Inflammatory macrophage (primary cell): ENCODE results near the gene TAF8.

Experiments used
- DNase-seq, 2 donors: peaks; one replicate each; pipeline ENCODE4 v3.0.0-alpha.2; 2020 to 2022

TAF8 gene

DNA sequence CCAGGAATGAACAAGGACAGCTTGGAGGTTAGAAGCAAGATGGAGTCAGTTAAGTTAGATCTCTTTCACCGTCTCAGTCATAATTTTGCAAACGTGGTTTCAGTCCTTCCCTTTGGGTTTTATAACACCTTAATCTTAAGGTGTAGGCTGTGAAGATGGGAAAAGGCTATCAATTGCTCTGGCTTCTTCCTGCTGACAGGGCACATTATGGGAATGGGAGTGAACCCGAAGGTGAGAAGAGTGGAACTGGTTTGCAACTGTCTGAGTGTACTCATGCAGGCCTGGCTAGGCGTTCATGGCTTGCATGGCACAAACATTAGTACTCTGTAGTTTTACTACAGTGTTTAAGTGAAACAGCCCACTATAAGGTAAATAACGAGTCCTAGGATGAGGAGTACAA lies 9.4 kb downstream of the TAF8 start:
- DNase-seq = no peak

GRCh38 chr6:42066156-42066675 lies 15.9 kb downstream of the TAF8 start:
- DNase-seq = no peak

- DNase-seq = no peak
Observed at GRCh38 chr6:42068173-42068572, 17.8 kb downstream of the TAF8 start.

DNA sequence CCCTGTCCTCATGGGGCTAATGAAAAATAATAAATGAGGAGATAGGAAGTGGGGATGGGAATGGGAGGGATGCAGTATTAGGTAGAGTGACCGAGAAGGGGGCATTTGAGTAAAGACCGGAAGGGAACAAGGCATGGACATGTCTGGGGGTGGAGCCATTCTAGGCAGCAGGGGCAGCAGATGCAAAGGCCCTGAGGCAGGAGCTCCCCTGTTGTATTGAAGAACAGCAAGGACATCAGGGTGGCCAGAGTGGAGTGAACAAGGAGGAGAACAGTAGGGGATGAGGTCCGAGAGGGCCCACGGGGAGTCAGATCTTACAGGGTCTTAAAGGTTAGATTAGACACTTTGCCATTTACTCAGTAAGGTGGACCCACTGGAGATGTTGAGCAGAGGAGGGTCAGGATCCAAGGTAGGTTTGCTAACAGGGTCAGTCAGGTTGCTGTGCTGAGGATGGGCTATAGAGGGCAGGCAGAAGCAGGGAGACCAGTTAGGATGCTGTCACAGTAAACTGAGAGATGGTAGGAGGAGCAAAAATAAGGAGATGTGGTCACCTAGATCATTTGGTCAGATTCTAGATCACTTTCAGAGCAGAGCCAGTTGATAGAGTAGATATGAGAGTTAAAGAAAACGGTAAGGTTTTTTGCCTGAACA lies 18.7 kb downstream of the TAF8 start:
- no peak for DNase-seq

GRCh38 chr6:42071881-42072583 lies 21.7 kb downstream of the TAF8 start:
- no peak for DNase-seq

DNA sequence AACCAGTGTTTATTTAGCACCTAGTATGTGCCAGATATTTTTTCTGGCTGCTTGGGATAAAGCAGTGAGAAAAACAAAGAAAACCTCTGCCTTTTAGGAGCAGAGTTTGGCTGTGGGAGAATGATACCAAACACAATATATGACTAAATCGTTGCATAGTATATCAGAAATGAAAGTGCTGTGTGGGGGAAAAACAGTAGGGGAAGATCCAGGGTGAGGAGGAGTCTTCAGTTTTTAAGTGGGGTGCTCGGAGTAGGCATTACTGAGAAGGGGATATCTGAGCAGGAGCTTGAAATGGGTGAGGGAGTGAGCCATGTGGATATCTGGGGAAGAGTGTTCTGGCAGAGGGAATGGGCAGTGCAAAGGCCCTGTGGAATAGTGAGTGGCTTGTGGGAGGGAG lies 23.0 kb downstream of the TAF8 start:
- DNase-seq = no peak

DNA sequence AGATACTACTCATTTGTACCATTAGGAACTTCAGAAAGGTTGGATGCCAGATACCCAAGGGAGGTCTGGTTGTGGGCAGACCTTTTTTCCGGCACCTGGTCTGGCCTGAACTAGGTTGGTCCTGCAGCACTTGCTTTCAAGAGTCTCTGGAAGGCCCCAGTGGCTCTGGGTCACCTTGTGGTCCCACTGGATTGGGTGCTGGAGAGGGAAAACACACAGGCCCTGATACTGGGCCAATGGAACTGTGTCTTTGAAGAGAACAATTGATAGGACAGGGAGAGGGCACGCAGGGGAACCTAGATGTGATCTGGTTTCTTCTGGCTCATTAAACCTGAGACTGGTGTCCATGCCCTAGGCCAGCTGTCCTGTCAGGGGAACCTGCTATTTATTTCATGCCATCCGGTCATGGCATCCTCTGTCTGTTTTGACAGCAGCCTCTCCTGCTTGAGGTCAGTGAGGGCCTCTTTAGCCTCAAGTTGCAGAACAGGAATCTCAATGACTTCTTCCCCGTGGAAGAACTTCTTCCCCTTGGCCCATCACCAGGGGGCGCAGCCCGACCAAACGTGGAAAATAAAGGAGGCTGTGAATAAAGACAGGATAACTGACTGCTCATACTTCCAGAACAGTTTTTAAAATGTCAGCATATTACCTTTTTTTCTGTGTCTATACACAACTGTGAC lies 25.0 kb downstream of the TAF8 start:
- peak; percentile 62 to 72 for DNase-seq

GRCh38 chr6:42078386-42078785 lies 28.1 kb downstream of the TAF8 start:
- no peak for DNase-seq

GRCh38 chr6:42079941-42080464 lies 29.7 kb downstream of the TAF8 start:
- DNase-seq = no peak

GRCh38 chr6:42083530-42083929 lies 33.2 kb downstream of the TAF8 start:
- no peak for DNase-seq

DNA sequence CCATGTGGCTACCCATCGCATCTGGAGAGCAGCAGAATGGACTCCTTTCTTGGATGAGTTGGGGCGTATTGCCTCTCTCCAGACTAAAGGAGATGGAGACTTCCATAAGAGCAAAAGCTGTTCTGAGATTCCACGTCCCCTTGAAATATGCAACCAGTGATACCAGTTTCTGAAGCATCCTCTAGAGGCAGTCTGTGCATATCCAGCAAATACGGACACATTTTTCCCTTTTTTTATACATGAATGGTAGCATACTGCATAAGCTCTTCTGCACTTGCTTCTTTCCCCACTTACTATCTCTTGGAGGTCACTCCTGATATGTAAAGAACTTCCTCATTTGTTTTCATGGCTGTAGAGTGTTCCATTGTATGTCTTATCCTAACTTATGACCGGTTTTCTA lies 34.6 kb downstream of the TAF8 start:
- DNase-seq = no peak

DNA sequence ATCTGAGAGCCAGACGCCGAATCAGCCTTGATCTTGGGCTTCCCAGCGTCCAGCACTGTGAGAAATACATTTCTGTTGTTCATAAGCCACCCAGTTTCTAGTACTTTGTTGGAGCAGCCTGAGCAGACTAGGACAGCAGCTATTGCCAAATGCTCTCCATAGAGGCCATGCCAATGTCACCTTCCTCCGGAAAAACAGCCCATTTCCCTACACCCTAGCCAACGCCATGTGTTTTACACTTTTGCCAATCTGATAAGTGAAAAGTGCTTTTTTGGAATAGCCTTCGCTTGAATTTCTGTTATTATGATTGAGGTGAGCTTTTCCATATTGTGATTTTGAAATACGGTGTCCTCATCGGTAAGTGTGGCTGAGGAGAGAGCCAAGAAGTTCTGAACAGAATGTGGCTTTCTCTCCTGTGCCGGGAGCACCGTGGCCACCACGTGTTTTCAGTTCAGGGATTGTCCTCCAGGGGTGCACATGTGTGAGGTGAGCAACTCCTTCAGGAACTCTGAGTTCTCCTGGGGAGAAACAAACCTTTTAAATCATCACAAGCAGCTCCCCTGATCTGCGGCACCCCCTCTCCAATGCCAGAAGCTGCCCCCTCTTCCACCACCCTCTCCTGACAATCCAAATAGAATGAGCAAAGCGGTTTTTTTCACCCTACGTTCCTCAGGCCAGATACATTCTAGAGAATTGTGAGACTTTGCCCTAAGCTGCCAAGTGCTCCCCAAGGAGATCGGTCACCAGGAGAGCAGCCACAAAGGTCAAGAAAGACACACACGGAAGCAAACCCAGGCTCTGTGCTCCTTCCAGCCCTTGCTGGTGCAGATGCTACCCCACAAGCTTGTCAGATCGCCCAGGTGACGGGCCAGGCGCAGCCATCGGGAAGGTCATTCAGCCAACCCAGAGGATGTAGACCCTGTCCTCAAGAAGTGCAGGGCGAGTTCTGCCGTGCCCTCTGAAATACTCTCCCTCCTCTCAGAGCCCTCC lies 36.0 kb downstream of the TAF8 start:
- no peak for DNase-seq

GRCh38 chr6:42088101-42088591 lies 37.8 kb downstream of the TAF8 start:
- DNase-seq = no peak

GRCh38 chr6:42090819-42091717 lies 40.7 kb downstream of the TAF8 start:
- no peak for DNase-seq

DNA sequence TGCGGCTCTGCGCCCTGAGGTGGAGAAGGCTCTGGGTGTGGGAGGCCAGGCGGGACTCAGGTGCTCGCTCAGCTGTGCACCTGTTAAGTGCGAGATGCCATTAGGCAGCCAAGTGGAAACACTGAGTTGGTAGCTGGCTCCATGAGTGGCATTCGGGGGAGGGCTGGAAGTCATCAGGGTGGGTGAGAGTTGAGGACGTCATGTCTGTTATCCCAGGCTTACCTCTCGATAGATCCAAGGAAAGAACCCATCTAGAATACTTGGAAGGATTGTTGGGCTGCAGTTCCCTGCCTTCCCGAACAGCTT lies 41.3 kb downstream of the TAF8 start:
- DNase-seq = no peak

GRCh38 chr6:42093582-42094329 lies 43.4 kb downstream of the TAF8 start:
- no peak for DNase-seq

- no peak for DNase-seq
Observed at GRCh38 chr6:42095094-42095493, 44.8 kb downstream of the TAF8 start.

DNA sequence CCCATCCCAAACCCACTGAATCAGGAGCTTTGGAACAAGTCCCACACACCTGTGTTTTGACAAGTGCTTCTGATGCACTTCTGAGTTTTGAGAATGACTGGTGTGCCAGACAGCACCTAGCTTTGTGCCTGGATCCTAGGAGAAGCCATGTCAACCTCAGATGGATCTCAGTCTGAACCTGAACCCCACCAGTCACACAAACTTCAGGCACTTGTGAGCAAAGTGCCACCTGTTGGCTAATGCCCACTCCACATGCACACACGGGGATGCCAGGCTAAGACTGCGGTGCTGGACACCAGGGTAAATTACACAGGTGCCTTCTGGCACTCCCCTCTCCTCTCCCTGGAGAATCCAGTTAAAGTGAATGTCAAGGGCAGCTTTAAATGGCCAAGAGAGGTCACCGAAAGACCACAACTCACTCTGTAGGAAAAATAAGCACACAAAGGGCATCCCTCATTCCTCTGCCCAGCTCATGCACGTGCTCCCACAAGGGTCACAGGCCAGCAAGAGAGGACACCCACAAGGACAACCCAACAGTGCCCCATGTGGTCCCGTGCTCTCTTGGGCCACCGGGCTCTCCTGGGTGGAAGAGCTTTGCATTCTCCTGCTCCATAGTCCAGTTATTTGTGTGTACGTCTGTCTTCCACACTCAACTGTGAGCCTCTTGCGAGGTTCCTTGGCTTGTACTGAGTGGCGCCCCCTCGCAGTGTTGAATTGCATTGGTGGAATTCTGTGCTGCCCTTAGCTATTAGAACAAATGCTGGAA lies 45.6 kb downstream of the TAF8 start:
- no peak for DNase-seq

DNA sequence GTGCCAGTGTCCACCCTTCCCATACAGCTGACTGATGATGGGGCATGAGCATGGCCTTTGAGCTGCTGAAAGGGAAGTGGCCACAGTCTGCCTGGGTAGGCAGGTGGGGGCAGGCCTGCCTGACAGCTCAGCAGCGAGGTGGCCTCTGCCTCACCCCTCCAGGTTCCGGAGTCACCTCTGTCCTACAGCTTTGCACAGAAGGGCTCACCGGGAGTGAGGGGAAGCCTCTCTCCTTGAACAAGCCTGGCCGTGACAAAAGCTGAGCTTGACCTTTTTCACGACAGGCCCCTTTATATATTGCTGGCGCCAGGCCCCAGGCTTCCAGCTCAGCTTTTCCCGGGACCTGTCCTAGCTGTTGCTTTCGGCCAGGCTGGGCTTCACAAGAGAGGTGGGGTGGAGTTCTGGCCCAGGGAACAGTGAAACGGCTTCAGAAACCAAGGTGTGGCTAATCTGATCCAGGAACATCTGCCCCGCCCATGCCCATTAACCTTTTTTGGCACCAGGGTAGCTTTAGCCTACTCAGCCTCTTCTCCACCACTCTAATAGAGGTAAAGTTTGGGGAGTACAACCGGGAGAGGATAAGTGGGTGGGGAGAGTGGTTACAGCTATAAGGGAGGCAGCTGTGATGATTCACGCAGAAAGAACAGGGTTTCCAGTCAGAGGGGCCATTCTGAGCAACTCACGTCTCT lies 49.2 kb downstream of the TAF8 start:
- DNase-seq = no peak
